ENCODE results near the gene ZNF292. TPM values are rescaled to one million over a fixed set of nuclear protein-coding genes. Genes with fewer than 3 reads are reported as not detected.
"Not testable (repeated sequence)": the region's sequence is repeated elsewhere in the genome, so short reads cannot be mapped to it uniquely, and the experiment has no call there.

The ZNF292 gene
- total RNA-seq, 1 experiment from 2014 or later = 13.5 TPM

- DNase-seq (ENCODE audit: low spot score) = peak; percentile 64
- in situ Hi-C loops (cut with HindIII; ENCODE audit: low sequenced_read_pairs) = no loop called here
Measured at GRCh38 chr6:87199787-87200186, 44.4 kb downstream of the ZNF292 start.

- in situ Hi-C loops (cut with HindIII; ENCODE audit: low sequenced_read_pairs) = no loop called here
- no peak for DNase-seq (ENCODE audit: low spot score)
Measured at GRCh38 chr6:87200469-87201175, 45.3 kb downstream of the ZNF292 start.

GRCh38 chr6:87203448-87204023 lies 48.2 kb downstream of the ZNF292 start:
- DNase-seq (ENCODE audit: low spot score) = no peak
- in situ Hi-C loops (cut with HindIII; ENCODE audit: low sequenced_read_pairs) = no loop called here

GRCh38 chr6:87209812-87210211 lies 54.4 kb downstream of the ZNF292 start:
- no peak for DNase-seq (ENCODE audit: low spot score)
- in situ Hi-C loops (cut with HindIII; ENCODE audit: low sequenced_read_pairs) = no loop called here

GRCh38 chr6:87210979-87211378 lies 55.6 kb downstream of the ZNF292 start:
- no peak for DNase-seq (ENCODE audit: low spot score)
- in situ Hi-C loops (cut with HindIII; ENCODE audit: low sequenced_read_pairs) = no loop called here

- no peak for DNase-seq (ENCODE audit: low spot score)
Measured at GRCh38 chr6:87212596-87212995, 57.2 kb downstream of the ZNF292 start.

GRCh38 chr6:87213364-87213763 lies 58.0 kb downstream of the ZNF292 start:
- in situ Hi-C loops (cut with HindIII; ENCODE audit: low sequenced_read_pairs) = no loop called here
- DNase-seq (ENCODE audit: low spot score) = no peak

More at GRCh38 chr6:87212596-87212995, 57.2 kb downstream of the ZNF292 start:
- in situ Hi-C loops (cut with HindIII; ENCODE audit: low sequenced_read_pairs) = no loop called here

GRCh38 chr6:87214831-87215230 lies 59.5 kb downstream of the ZNF292 start:
- no peak for DNase-seq (ENCODE audit: low spot score)
- in situ Hi-C loops (cut with HindIII; ENCODE audit: low sequenced_read_pairs) = no loop called here

- DNase-seq (ENCODE audit: low spot score) = no peak
- in situ Hi-C loops (cut with HindIII; ENCODE audit: low sequenced_read_pairs) = no loop called here
Measured at GRCh38 chr6:87220997-87221396, 65.6 kb downstream of the ZNF292 start.

GRCh38 chr6:87222676-87223075 lies 67.3 kb downstream of the ZNF292 start:
- in situ Hi-C loops (cut with HindIII; ENCODE audit: low sequenced_read_pairs) = no loop called here
- DNase-seq (ENCODE audit: low spot score) = no peak

- no peak for DNase-seq (ENCODE audit: low spot score)
- in situ Hi-C loops (cut with HindIII; ENCODE audit: low sequenced_read_pairs) = no loop called here
Measured at GRCh38 chr6:87224971-87225370, 69.6 kb downstream of the ZNF292 start.

- in situ Hi-C loops (cut with HindIII; ENCODE audit: low sequenced_read_pairs) = no loop called here
- DNase-seq (ENCODE audit: low spot score) = no peak
Measured at GRCh38 chr6:87225511-87225910, 70.1 kb downstream of the ZNF292 start.

GRCh38 chr6:87225937-87226336 lies 70.6 kb downstream of the ZNF292 start:
- no peak for DNase-seq (ENCODE audit: low spot score)
- in situ Hi-C loops (cut with HindIII; ENCODE audit: low sequenced_read_pairs) = no loop called here

- no peak for DNase-seq (ENCODE audit: low spot score)
- in situ Hi-C loops (cut with HindIII; ENCODE audit: low sequenced_read_pairs) = no loop called here
Measured at GRCh38 chr6:87230801-87231200, 75.4 kb downstream of the ZNF292 start.

GRCh38 chr6:87237804-87238203 lies 82.4 kb downstream of the ZNF292 start:
- in situ Hi-C loops (cut with HindIII; ENCODE audit: low sequenced_read_pairs) = no loop called here
- DNase-seq (ENCODE audit: low spot score) = no peak

GRCh38 chr6:87239098-87239635 lies 83.8 kb downstream of the ZNF292 start:
- DNase-seq (ENCODE audit: low spot score); in situ Hi-C loops (cut with HindIII; ENCODE audit: low sequenced_read_pairs): not testable (repeated sequence)

- no peak for DNase-seq (ENCODE audit: low spot score)
- in situ Hi-C loops (cut with HindIII; ENCODE audit: low sequenced_read_pairs) = no loop called here
Measured at GRCh38 chr6:87241304-87241703, 85.9 kb downstream of the ZNF292 start.

- in situ Hi-C loops (cut with HindIII; ENCODE audit: low sequenced_read_pairs) = no loop called here
- no peak for DNase-seq (ENCODE audit: low spot score)
Measured at GRCh38 chr6:87242311-87242710, 86.9 kb downstream of the ZNF292 start.

- in situ Hi-C loops (cut with HindIII; ENCODE audit: low sequenced_read_pairs) = no loop called here
- DNase-seq (ENCODE audit: low spot score) = no peak
Measured at GRCh38 chr6:87243812-87244211, 88.4 kb downstream of the ZNF292 start.

GRCh38 chr6:87244380-87244779 lies 89.0 kb downstream of the ZNF292 start:
- no peak for DNase-seq (ENCODE audit: low spot score)
- in situ Hi-C loops (cut with HindIII; ENCODE audit: low sequenced_read_pairs) = no loop called here

GRCh38 chr6:87250019-87250418 lies 94.7 kb downstream of the ZNF292 start:
- no peak for DNase-seq (ENCODE audit: low spot score)
- in situ Hi-C loops (cut with HindIII; ENCODE audit: low sequenced_read_pairs) = no loop called here

Measured in G401 (cell line).